Measurements from ENCODE around the gene MBNL1. TPM values are rescaled to one million over a fixed set of nuclear protein-coding genes. Genes with fewer than 3 reads are reported as not detected.

MBNL1 gene
- total RNA-seq, 5 donors from 2014 or later (not counting 1 experiment from before 2014, with no cell fraction given), result 408 to 705 (median 423) TPM

- Mint-ChIP-seq H3K36me3 (no peaks in the 10 kb centered on the region), H3K27ac (peak overlapping the region; percentile 95), H3K4me1 (peaks cover 48 to 52% (median 49%) of the 10 kb centered on the region in 3 donors), H3K27me3 (no peaks in the 10 kb centered on the region), H3K4me3 (peak overlapping the region; percentile 84 to 97 (median 94)), H3K9me3 (no peaks in the 10 kb centered on the region)
- no CpG with 5 or more reads among the region's 2 CpGs for WGBS (ENCODE audit: insufficient coverage)
- H3K27me3 ChIP-seq (replicated peaks in 1 of 2; ENCODE audit: control insufficient read depth in 2 of 2, extremely low read depth in 1 of 2, insufficient read depth in 2 of 2, low read length in 1 of 2), result no peaks in the 10 kb centered on the region
- H3K27ac ChIP-seq (ENCODE audit: low read length), result peak overlapping the region; percentile 83
- POLR2A ChIA-PET, result interaction anchor here (0.7 to 4.6 kb wide), 24 partner anchors 11 to 138 kb away, joined by 3 to 47 read pairs (median 4); partner anchors contain the start of gene MBNL1 (in 2 of the 2)
- H3K4me1 ChIP-seq (ENCODE audit: control insufficient read depth in 1 of 2, extremely low read depth in 1 of 2, insufficient read depth in 2 of 2, low read length in 2 of 2), result peaks cover 13 to 52% of the 10 kb centered on the region in 2 experiments
- CTCF ChIA-PET, result interaction anchor here (0.7 to 5.2 kb wide), 16 partner anchors 11 to 80 kb away, joined by 4 to 34 read pairs (median 5); partner anchors contain the start of gene MBNL1 (in 1 of the 2)
- H3K4me3 ChIP-seq (ENCODE audit: control insufficient read depth in 1 of 2, extremely low read depth in 1 of 2, low read length in 1 of 2), result peak overlapping the region; percentile 62 to 83
- no peaks in the 10 kb centered on the region for H3K9me3 ChIP-seq
- DNase-seq (no peak), ATAC-seq (replicated peaks in 1 of 4) (no peak)
- H3K36me3 ChIP-seq (ENCODE audit: control insufficient read depth in 2 of 2, extremely low read depth in 1 of 2, insufficient read depth in 1 of 2, low read length in 1 of 2), result no peaks in the 10 kb centered on the region
These were observed 24.2 kb upstream of the MBNL1 start for GRCh38 chr3:152244517-152244888.

DNA sequence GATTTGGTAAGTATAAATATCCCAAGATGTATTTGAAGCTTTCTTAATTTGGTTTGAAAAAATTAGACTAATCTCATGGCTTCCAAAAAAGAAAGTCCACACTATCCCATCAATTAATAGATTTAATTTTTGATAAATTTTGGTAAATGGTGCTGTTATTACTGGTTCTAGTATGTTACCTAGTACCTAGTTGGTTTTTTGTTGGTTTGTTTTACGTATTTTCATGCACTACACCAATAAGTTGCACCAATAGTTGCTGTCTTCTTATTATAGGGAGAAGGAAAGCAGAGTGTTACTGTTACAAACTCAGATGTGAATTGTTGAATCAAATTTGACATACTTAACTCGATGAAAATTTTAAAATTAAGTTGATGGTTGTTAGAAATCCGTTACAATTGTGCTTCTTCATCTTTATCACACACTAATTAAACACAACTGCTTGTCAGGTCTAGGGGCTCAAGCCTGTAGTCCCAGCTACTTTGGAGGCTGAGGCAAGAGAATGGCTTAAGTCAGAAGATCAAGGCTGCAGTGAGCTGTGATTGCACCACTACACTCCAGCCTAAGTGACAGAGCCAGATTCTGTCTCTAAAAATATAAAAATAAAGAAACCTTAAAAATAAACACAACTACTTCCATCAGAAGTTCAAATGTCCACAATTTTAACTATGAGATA, 23.1 kb upstream of the MBNL1 start:
- H3K36me3 Mint-ChIP-seq, result no peaks in the 10 kb centered on the region
- H3K27ac Mint-ChIP-seq, result peak overlapping the region; percentile 90 to 95
- Histone ChIP-seq H3K9me3 (no peaks in the 10 kb centered on the region), H3K4me1 (ENCODE audit: control insufficient read depth in 1 of 2, extremely low read depth in 1 of 2, insufficient read depth in 2 of 2, low read length in 2 of 2) (peaks cover 13 to 41% of the 10 kb centered on the region in 2 experiments), H3K36me3 (ENCODE audit: control insufficient read depth in 2 of 2, extremely low read depth in 1 of 2, insufficient read depth in 1 of 2, low read length in 1 of 2) (no peaks in the 10 kb centered on the region), H3K27ac (ENCODE audit: low read length) (peak overlapping the region; percentile 83), H3K4me3 (ENCODE audit: control insufficient read depth in 1 of 2, extremely low read depth in 1 of 2, low read length in 1 of 2) (peak overlapping the region; percentile 54), H3K27me3 (replicated peaks in 1 of 2; ENCODE audit: control insufficient read depth in 2 of 2, extremely low read depth in 1 of 2, insufficient read depth in 2 of 2, low read length in 1 of 2) (no peaks in the 10 kb centered on the region)
- H3K4me3 Mint-ChIP-seq, result peak overlapping the region; percentile 85 to 97 (median 91)
- no peaks in the 10 kb centered on the region for H3K9me3 Mint-ChIP-seq
- no peaks in the 10 kb centered on the region for H3K27me3 Mint-ChIP-seq
- DNase-seq (no peak), ATAC-seq (replicated peaks in 1 of 4) (peak in 3 of 4 experiments; percentile 34 to 38 (median 37))
- CTCF ChIA-PET, result interaction anchor here (0.5 to 5.2 kb wide), 8 partner anchors 10 to 1589 kb away, joined by 3 to 34 read pairs (median 6); no protein-coding TSS in a partner anchor
- POLR2A ChIA-PET, result interaction anchor here (0.5 to 4.6 kb wide), 16 partner anchors 12 to 214 kb away, joined by 3 to 47 read pairs (median 4); partner anchors contain the start of gene MBNL1 (in 2 of the 2)
- peaks cover 38 to 41% (median 38%) of the 10 kb centered on the region in 3 donors for H3K4me1 Mint-ChIP-seq
- no CpG with 5 or more reads among the region's 3 CpGs for WGBS (ENCODE audit: insufficient coverage)

DNA sequence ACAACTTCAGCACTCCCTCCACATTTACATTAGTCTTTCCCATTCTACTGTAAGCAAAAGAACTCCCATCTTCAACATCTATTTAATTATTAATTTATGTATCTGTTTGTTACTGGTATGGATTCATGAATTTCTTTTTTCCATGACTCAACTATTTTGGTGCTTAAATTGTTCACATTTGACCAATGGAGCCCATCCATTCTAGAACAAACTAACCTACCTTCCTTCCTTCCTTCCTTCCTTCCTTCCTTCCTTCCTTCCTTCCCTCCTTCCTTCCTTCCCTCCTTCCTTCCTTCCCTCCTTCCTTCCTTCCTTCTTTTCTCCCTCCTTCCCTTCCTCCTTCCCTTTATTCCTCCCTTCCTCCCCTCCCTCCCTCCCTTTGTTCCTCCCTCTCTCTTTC, 16.8 kb upstream of the MBNL1 start:
- peaks cover 0 to 4% (median 0%) of the 10 kb centered on the region in 3 donors for H3K9me3 Mint-ChIP-seq
- peaks cover 23% of the 10 kb centered on the region for H3K36me3 Mint-ChIP-seq
- H3K9me3 ChIP-seq, result no peaks in the 10 kb centered on the region
- H3K36me3 ChIP-seq (ENCODE audit: control insufficient read depth in 2 of 2, extremely low read depth in 1 of 2, insufficient read depth in 1 of 2, low read length in 1 of 2), result no peaks in the 10 kb centered on the region
- peaks cover 23 to 48% of the 10 kb centered on the region in 2 experiments for H3K4me1 ChIP-seq (ENCODE audit: control insufficient read depth in 1 of 2, extremely low read depth in 1 of 2, insufficient read depth in 2 of 2, low read length in 2 of 2)
- no peak overlapping the region for H3K4me3 ChIP-seq (ENCODE audit: control insufficient read depth in 1 of 2, extremely low read depth in 1 of 2, low read length in 1 of 2)
- H3K27me3 ChIP-seq (replicated peaks in 1 of 2; ENCODE audit: control insufficient read depth in 2 of 2, extremely low read depth in 1 of 2, insufficient read depth in 2 of 2, low read length in 1 of 2), result no peaks in the 10 kb centered on the region
- ATAC-seq (replicated peaks in 1 of 4), result no peak
- peak overlapping the region in 1 of 3 donors; percentile 48 for H3K4me3 Mint-ChIP-seq
- H3K27ac ChIP-seq (ENCODE audit: low read length), result peak overlapping the region; percentile 44
- H3K27me3 Mint-ChIP-seq, result no peaks in the 10 kb centered on the region
- CTCF ChIA-PET, result no interaction called here
- H3K4me1 Mint-ChIP-seq, result peaks cover 60 to 67% (median 63%) of the 10 kb centered on the region in 3 donors
- peak overlapping the region; percentile 89 to 93 for H3K27ac Mint-ChIP-seq
- POLR2A ChIA-PET, result no interaction called here
- DNase-seq, result no peak

DNA sequence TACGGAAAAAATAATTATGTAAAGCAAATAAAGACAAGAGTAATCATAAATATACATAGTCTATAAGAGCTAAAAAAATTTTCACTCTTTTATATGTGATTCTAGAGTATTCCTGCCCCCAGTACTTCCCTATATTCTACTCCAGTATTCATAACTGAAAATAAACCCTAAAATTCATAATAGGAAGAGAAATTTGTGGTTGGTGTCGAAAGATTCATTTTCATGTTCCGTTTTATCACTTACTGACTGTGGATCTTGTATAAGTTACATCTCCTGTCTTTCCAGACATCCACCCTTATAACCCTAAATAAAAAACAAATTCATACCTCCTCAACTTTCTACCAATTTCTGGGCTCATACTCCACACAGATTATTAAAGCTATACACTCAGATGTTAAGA, 16.0 kb upstream of the MBNL1 start:
- Histone ChIP-seq H3K27me3 (replicated peaks in 1 of 2; ENCODE audit: control insufficient read depth in 2 of 2, extremely low read depth in 1 of 2, insufficient read depth in 2 of 2, low read length in 1 of 2) (no peaks in the 10 kb centered on the region), H3K36me3 (ENCODE audit: control insufficient read depth in 2 of 2, extremely low read depth in 1 of 2, insufficient read depth in 1 of 2, low read length in 1 of 2) (no peaks in the 10 kb centered on the region), H3K9me3 (no peaks in the 10 kb centered on the region), H3K4me1 (ENCODE audit: control insufficient read depth in 1 of 2, extremely low read depth in 1 of 2, insufficient read depth in 2 of 2, low read length in 2 of 2) (peaks cover 27 to 53% of the 10 kb centered on the region in 2 experiments), H3K4me3 (ENCODE audit: control insufficient read depth in 1 of 2, extremely low read depth in 1 of 2, low read length in 1 of 2) (no peak overlapping the region), H3K27ac (ENCODE audit: low read length) (peak overlapping the region; percentile 94)
- H3K36me3 Mint-ChIP-seq, result peaks cover 23% of the 10 kb centered on the region
- no CpG with 5 or more reads among the region's 3 CpGs for WGBS (ENCODE audit: insufficient coverage)
- peak overlapping the region; percentile 7 to 42 (median 40) for H3K4me3 Mint-ChIP-seq
- H3K27me3 Mint-ChIP-seq, result no peaks in the 10 kb centered on the region
- H3K9me3 Mint-ChIP-seq, result peaks cover 0 to 4% (median 0%) of the 10 kb centered on the region in 3 donors
- ChIA-PET CTCF (interaction anchor here (0.6 to 1.1 kb wide), 3 partner anchors 33 to 264 kb away, joined by 3 read pairs; no protein-coding TSS in a partner anchor), POLR2A (interaction anchor here (0.5 to 0.6 kb wide), 3 partner anchors 11 to 26 kb away, joined by 3 read pairs; no protein-coding TSS in a partner anchor)
- peak overlapping the region; percentile 89 to 93 for H3K27ac Mint-ChIP-seq
- peaks cover 67 to 76% (median 71%) of the 10 kb centered on the region in 3 donors for H3K4me1 Mint-ChIP-seq
- DNase-seq, result no peak
- no peak for ATAC-seq (replicated peaks in 1 of 4)

GRCh38 chr3:152253514-152253913, 15.2 kb upstream of the MBNL1 start:
- no peak for DNase-seq
- Mint-ChIP-seq H3K27ac (peak overlapping the region; percentile 89 to 93), H3K4me3 (peak overlapping the region; percentile 7 to 40 (median 32)), H3K4me1 (peaks cover 69 to 77% (median 74%) of the 10 kb centered on the region in 3 donors), H3K36me3 (peaks cover 23% of the 10 kb centered on the region), H3K9me3 (peaks cover 0 to 4% (median 0%) of the 10 kb centered on the region in 3 donors), H3K27me3 (no peaks in the 10 kb centered on the region)
- H3K27ac ChIP-seq (ENCODE audit: low read length), result peak overlapping the region; percentile 94
- ChIA-PET CTCF (interaction anchor here in 1 of 2 donors (1.1 kb wide), 1 partner anchor 32 kb away, joined by 3 read pairs; no protein-coding TSS in a partner anchor), POLR2A (interaction anchor here in 1 of 2 donors (0.6 kb wide), 1 partner anchor 13 kb away, joined by 3 read pairs; no protein-coding TSS in a partner anchor)
- no peaks in the 10 kb centered on the region for H3K9me3 ChIP-seq
- H3K4me1 ChIP-seq (ENCODE audit: control insufficient read depth in 1 of 2, extremely low read depth in 1 of 2, insufficient read depth in 2 of 2, low read length in 2 of 2), result peaks cover 31 to 59% of the 10 kb centered on the region in 2 experiments
- no peaks in the 10 kb centered on the region for H3K36me3 ChIP-seq (ENCODE audit: control insufficient read depth in 2 of 2, extremely low read depth in 1 of 2, insufficient read depth in 1 of 2, low read length in 1 of 2)
- ATAC-seq (replicated peaks in 1 of 4), result no peak
- 100% methylated on average over 1 of the region's 1 CpG for WGBS (ENCODE audit: insufficient coverage)
- no peaks in the 10 kb centered on the region for H3K27me3 ChIP-seq (replicated peaks in 1 of 2; ENCODE audit: control insufficient read depth in 2 of 2, extremely low read depth in 1 of 2, insufficient read depth in 2 of 2, low read length in 1 of 2)
- H3K4me3 ChIP-seq (ENCODE audit: control insufficient read depth in 1 of 2, extremely low read depth in 1 of 2, low read length in 1 of 2), result no peak overlapping the region

DNA sequence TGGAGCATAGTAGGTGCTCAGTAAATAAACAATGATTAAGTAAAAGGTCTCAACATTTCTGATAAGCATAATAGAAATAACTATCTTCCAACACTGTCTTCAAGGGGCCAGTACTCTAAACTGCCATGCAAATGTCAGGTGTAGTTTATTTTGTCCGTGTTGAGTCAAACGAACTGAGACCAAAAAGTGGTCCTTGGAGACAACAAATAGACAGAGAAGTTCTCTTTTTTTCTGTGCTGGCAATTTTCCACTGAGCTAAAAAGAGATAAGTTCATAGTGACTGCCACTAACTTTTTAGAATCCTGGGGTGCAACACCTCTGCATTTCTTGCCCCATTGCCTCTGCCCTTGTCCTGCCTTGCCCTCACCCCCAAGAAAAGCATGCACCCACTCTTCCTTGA, 14.7 kb upstream of the MBNL1 start:
- Mint-ChIP-seq H3K27me3 (no peaks in the 10 kb centered on the region), H3K4me3 (peak overlapping the region; percentile 40 to 48 (median 41)), H3K27ac (peak overlapping the region; percentile 89 to 93), H3K4me1 (peaks cover 74 to 82% (median 79%) of the 10 kb centered on the region in 3 donors), H3K36me3 (peaks cover 23% of the 10 kb centered on the region), H3K9me3 (peaks cover 0 to 4% (median 0%) of the 10 kb centered on the region in 3 donors)
- DNase-seq, result no peak
- H3K4me3 ChIP-seq (ENCODE audit: control insufficient read depth in 1 of 2, extremely low read depth in 1 of 2, low read length in 1 of 2), result no peak overlapping the region
- peak overlapping the region; percentile 94 for H3K27ac ChIP-seq (ENCODE audit: low read length)
- 36% methylated on average over 2 of the region's 2 CpGs for WGBS (ENCODE audit: insufficient coverage)
- ChIA-PET POLR2A (interaction anchor here in 1 of 2 donors (1.0 to 2.6 kb wide), 2 partner anchors 15 to 46 kb away, joined by 4 to 10 read pairs; partner anchors contain the start of gene MBNL1), CTCF (interaction anchor here in 1 of 2 donors (5.4 kb wide), 1 partner anchor 10 kb away, joined by 34 read pairs; no protein-coding TSS in a partner anchor)
- H3K27me3 ChIP-seq (replicated peaks in 1 of 2; ENCODE audit: control insufficient read depth in 2 of 2, extremely low read depth in 1 of 2, insufficient read depth in 2 of 2, low read length in 1 of 2), result no peaks in the 10 kb centered on the region
- H3K36me3 ChIP-seq (ENCODE audit: control insufficient read depth in 2 of 2, extremely low read depth in 1 of 2, insufficient read depth in 1 of 2, low read length in 1 of 2), result no peaks in the 10 kb centered on the region
- H3K4me1 ChIP-seq (ENCODE audit: control insufficient read depth in 1 of 2, extremely low read depth in 1 of 2, insufficient read depth in 2 of 2, low read length in 2 of 2), result peaks cover 36 to 64% of the 10 kb centered on the region in 2 experiments
- no peak for ATAC-seq (replicated peaks in 1 of 4)
- no peaks in the 10 kb centered on the region for H3K9me3 ChIP-seq
